Adipocyte (in vitro differentiated cells): Measurements from ENCODE around the gene TRANK1.

Experiments
- DNase-seq: peaks from one replicate; pipeline ENCODE4 v3.0.0-alpha.2; 2015; ENCODE audit warnings: low read depth
- H3K27me3 ChIP-seq: replicated peaks from 2 replicates; pipeline ENCODE4 v1.7.0; 2013; ENCODE audit warnings: mild to moderate bottlenecking, low read length, moderate library complexity; ENCODE audit not compliant: control insufficient read depth, insufficient read depth
- H3K36me3 ChIP-seq: 2 replicates; pipeline ENCODE4 v1.7.0; 2013; ENCODE audit warnings: low read length, mild to moderate bottlenecking, moderate library complexity; ENCODE audit not compliant: control insufficient read depth, insufficient read depth, severe bottlenecking
- H3K4me1 ChIP-seq: 2 replicates; pipeline ENCODE4 v1.7.0; 2013; ENCODE audit warnings: mild to moderate bottlenecking, low read length, moderate library complexity; ENCODE audit not compliant: control insufficient read depth, insufficient read depth
- H3K4me3 ChIP-seq: 2 replicates; pipeline ENCODE4 v1.7.0; 2013; ENCODE audit warnings: mild to moderate bottlenecking, low read length, moderate library complexity
- H3K9ac ChIP-seq: 2 replicates; pipeline ENCODE4 v1.7.0; 2013; ENCODE audit warnings: mild to moderate bottlenecking, low read length, moderate library complexity
- H3K9me3 ChIP-seq: 2 replicates; pipeline ENCODE4 v1.7.0; 2013; ENCODE audit warnings: mild to moderate bottlenecking, low read length, moderate library complexity; ENCODE audit not compliant: control insufficient read depth

Gene TRANK1

DNA sequence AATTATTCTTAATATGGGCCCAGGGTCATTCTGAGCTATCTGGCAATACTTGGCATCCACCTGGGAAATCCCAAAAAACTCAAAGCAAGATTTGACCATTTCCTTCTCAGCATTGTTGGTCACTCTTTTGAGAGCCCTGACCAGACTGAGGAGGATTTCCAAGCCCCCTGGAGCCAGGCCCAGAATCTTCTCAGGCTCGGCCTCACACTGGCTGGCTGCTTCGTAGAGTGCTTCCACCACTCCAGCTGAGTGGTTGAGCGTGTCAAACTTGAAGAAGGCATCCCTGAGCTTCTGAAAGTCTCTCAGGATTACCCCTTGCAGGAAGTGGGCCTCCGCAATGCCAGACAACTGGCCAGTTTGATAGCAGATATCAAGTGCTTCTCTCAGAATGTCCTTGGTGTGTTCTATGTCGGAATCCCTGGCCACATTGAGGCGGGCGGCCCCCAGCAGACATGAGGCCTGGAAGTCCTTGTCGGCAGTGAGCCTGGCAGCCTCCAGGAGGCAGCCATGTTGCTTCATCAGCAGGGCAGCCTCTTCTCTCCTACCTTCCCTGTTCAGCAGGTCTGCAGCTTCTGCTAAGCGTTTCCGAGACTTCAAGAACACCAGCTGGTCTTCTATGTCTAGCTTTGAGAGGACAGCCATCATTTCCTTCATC is 111.6 kb downstream of the TRANK1 start:
- H3K4me3 ChIP-seq = no peak overlapping the region
- H3K36me3 ChIP-seq = peaks cover 54% of the 10 kb centered on the region
- H3K9me3 ChIP-seq = no peaks in the 10 kb centered on the region
- no peak for DNase-seq
- no peak overlapping the region for H3K9ac ChIP-seq
- peaks cover 2% of the 10 kb centered on the region for H3K4me1 ChIP-seq
- no peaks in the 10 kb centered on the region for H3K27me3 ChIP-seq

- DNase-seq = no peak
- no peaks in the 10 kb centered on the region for H3K4me1 ChIP-seq
- H3K9ac ChIP-seq = no peak overlapping the region
- H3K9me3 ChIP-seq = no peaks in the 10 kb centered on the region
- H3K4me3 ChIP-seq = no peak overlapping the region
- no peaks in the 10 kb centered on the region for H3K27me3 ChIP-seq
- H3K36me3 ChIP-seq = peaks cover 55% of the 10 kb centered on the region
These were observed 112.4 kb downstream of the TRANK1 start for GRCh38 chr3:36832406-36832805.

- H3K4me3 ChIP-seq = no peak overlapping the region
- no peak for DNase-seq
- no peak overlapping the region for H3K9ac ChIP-seq
- H3K4me1 ChIP-seq = no peaks in the 10 kb centered on the region
- H3K9me3 ChIP-seq = no peaks in the 10 kb centered on the region
- H3K27me3 ChIP-seq = no peaks in the 10 kb centered on the region
- peaks cover 39% of the 10 kb centered on the region for H3K36me3 ChIP-seq
These were observed 117.7 kb downstream of the TRANK1 start for GRCh38 chr3:36827133-36827532.

GRCh38 chr3:36826240-36826639 is 118.6 kb downstream of the TRANK1 start:
- Histone ChIP-seq H3K9me3 (no peaks in the 10 kb centered on the region), H3K27me3 (no peaks in the 10 kb centered on the region), H3K4me1 (no peaks in the 10 kb centered on the region), H3K36me3 (peaks cover 32% of the 10 kb centered on the region), H3K9ac (no peak overlapping the region), H3K4me3 (no peak overlapping the region)
- no peak for DNase-seq

- H3K36me3 ChIP-seq = peaks cover 24% of the 10 kb centered on the region
- H3K9me3 ChIP-seq = no peaks in the 10 kb centered on the region
- no peak overlapping the region for H3K4me3 ChIP-seq
- H3K27me3 ChIP-seq = no peaks in the 10 kb centered on the region
- no peak overlapping the region for H3K9ac ChIP-seq
- H3K4me1 ChIP-seq = no peaks in the 10 kb centered on the region
- DNase-seq = no peak
These were observed 120.4 kb downstream of the TRANK1 start for GRCh38 chr3:36824443-36824842.

DNA sequence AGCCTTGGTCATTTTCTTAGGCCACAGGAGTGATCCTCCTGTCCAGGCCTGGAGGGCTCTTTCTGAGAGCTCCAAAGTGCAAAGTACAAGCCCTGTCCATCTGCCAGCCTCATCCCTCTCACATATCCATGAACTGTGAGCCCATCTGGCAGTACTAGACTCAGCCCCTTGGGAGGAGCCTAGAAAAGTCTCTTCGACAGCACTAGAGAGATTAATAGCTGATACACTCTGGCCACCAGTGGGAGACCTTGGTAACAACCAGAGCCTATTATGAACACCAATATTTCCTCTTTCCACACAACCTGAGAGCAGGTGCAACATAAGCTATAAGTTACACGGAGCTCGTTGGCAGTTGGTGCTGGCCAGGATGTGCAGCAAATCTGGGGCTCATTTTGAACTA is 121.0 kb downstream of the TRANK1 start:
- no peaks in the 10 kb centered on the region for H3K27me3 ChIP-seq
- DNase-seq = no peak
- H3K36me3 ChIP-seq = peaks cover 17% of the 10 kb centered on the region
- no peak overlapping the region for H3K9ac ChIP-seq
- no peak overlapping the region for H3K4me3 ChIP-seq
- H3K9me3 ChIP-seq = no peaks in the 10 kb centered on the region
- H3K4me1 ChIP-seq = no peaks in the 10 kb centered on the region

DNA sequence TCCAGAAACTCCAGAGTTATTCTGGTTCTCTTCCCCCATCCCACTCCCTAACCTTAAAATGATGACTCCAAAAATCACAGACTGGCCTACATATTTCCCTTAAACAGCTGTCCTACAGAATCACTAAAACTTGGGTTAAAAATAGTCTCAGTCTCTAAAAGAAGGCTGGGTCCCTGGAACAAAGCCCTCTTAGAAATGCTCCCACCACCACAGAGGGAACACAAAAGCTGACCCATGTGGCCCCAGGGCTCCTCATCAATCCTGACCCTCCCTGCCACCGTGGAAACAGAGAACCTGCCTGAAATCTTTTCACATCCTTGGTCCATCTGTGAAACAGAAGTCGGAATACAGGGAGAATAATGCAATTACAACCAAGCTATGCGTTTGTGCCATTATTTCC is 124.8 kb downstream of the TRANK1 start:
- no peak overlapping the region for H3K4me3 ChIP-seq
- no peaks in the 10 kb centered on the region for H3K36me3 ChIP-seq

GRCh38 chr3:36817806-36818533 is 126.9 kb downstream of the TRANK1 start:
- DNase-seq = no peak
- Histone ChIP-seq H3K36me3 (no peaks in the 10 kb centered on the region), H3K4me3 (no peak overlapping the region), H3K4me1 (peaks cover 3% of the 10 kb centered on the region), H3K9me3 (no peaks in the 10 kb centered on the region), H3K27me3 (no peaks in the 10 kb centered on the region), H3K9ac (no peak overlapping the region)

More for the DNA sequence above, 124.8 kb downstream of the TRANK1 start:
- no peak overlapping the region for H3K9ac ChIP-seq
- DNase-seq = no peak
- H3K9me3 ChIP-seq = no peaks in the 10 kb centered on the region
- no peaks in the 10 kb centered on the region for H3K27me3 ChIP-seq
- no peaks in the 10 kb centered on the region for H3K4me1 ChIP-seq

GRCh38 chr3:36815375-36815774 is 129.5 kb downstream of the TRANK1 start:
- no peak for DNase-seq
- Histone ChIP-seq H3K9ac (no peak overlapping the region), H3K27me3 (no peaks in the 10 kb centered on the region)

GRCh38 chr3:36814776-36815175 is 130.1 kb downstream of the TRANK1 start:
- Histone ChIP-seq H3K27me3 (no peaks in the 10 kb centered on the region), H3K9ac (no peak overlapping the region), H3K9me3 (no peaks in the 10 kb centered on the region), H3K4me3 (no peak overlapping the region), H3K4me1 (peaks cover 3% of the 10 kb centered on the region), H3K36me3 (no peaks in the 10 kb centered on the region)
- DNase-seq = no peak

More at GRCh38 chr3:36815375-36815774, 129.5 kb downstream of the TRANK1 start:
- Histone ChIP-seq H3K9me3 (no peaks in the 10 kb centered on the region), H3K36me3 (no peaks in the 10 kb centered on the region), H3K4me3 (no peak overlapping the region), H3K4me1 (peaks cover 3% of the 10 kb centered on the region)

DNA sequence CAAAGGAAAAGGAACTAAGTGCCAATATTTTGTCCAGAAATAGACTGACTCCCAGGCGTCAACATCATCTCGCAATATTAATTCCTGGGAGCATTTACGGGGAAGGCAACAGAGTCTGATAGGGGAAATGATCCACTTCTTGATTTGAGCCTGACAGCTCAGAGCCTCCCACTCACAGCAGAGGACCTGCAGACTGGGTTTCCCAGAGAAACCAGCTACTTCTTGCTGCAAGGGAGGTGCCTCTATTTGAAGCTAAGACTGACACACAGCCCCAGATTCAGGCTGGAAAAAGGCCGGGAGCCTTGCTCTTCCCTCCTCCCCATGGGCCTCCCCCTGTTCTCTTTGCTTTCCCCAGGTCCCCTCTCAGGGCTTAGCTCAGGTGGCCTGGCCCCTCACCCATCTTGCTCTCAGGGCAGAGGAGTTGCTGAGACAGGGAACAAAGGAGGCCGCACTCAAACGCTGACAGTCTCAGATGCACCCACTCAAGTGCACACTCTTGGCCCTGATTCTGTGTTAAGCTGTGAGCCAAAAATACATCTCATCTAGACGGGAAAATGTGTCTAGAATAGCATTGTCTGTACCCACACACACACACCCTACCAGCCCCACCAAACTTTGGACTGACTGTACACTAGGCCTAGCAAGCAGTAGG is 130.7 kb downstream of the TRANK1 start:
- no peaks in the 10 kb centered on the region for H3K9me3 ChIP-seq
- H3K9ac ChIP-seq = no peak overlapping the region
- no peak overlapping the region for H3K4me3 ChIP-seq
- H3K4me1 ChIP-seq = peaks cover 3% of the 10 kb centered on the region
- no peaks in the 10 kb centered on the region for H3K36me3 ChIP-seq
- H3K27me3 ChIP-seq = no peaks in the 10 kb centered on the region
- DNase-seq = no peak
